Neural cell (in vitro differentiated cells): ENCODE data around the gene TMEM131.

ENCODE experiments used
- EP300 ChIP-seq: fragments of 450-650 bp; conservative IDR thresholded peaks from 2 replicates; pipeline ENCODE4 v1.6.1; 2014; ENCODE audit warnings: antibody characterized with exemption, mild to moderate bottlenecking, moderate library complexity; ENCODE audit not compliant: poor library complexity, severe bottlenecking
- EZH2 ChIP-seq: fragments of 200-600, 300-800 bp; shearing (Covaris generic), sonication (generic); IDR thresholded peaks from 2 replicates; pipeline ENCODE4 v1.6.1; 2014; ENCODE audit warnings: antibody characterized with exemption, low read length, borderline replicate concordance, mild to moderate bottlenecking; ENCODE audit not compliant: insufficient read depth, poor library complexity, severe bottlenecking
- POLR2AphosphoS5 ChIP-seq: IDR thresholded peaks from 2 replicates; pipeline ENCODE4 v1.6.1; 2012
- TF ChIP-seq, protein P1 (sequence below): fragments of 450-650 bp; IDR thresholded peaks from 2 replicates; pipeline ENCODE4 v1.5.1; 2014; ENCODE audit warnings: antibody characterized with exemption, mild to moderate bottlenecking, moderate library complexity; ENCODE audit not compliant: poor library complexity, severe bottlenecking

DNA sequence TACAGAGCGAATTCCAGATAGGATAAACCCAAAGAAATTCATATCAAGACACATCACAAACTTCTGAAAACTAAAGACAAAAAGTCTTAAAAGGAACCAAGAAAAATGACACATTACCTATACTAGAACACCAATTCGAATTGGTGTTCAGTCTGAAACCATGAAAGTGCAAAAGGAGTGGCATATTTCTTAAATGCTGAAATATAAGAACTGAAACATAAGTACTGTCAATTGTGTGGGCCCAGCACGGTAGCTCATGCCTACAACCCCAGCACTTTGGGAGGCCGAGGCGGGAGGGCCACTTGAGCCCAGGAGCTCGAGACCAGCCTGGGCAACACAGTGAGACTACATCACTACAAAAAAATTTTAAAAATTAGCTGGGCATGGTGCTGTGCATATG, 43.4 kb downstream of the TMEM131 start:
- TF ChIP-seq, protein P1, sequence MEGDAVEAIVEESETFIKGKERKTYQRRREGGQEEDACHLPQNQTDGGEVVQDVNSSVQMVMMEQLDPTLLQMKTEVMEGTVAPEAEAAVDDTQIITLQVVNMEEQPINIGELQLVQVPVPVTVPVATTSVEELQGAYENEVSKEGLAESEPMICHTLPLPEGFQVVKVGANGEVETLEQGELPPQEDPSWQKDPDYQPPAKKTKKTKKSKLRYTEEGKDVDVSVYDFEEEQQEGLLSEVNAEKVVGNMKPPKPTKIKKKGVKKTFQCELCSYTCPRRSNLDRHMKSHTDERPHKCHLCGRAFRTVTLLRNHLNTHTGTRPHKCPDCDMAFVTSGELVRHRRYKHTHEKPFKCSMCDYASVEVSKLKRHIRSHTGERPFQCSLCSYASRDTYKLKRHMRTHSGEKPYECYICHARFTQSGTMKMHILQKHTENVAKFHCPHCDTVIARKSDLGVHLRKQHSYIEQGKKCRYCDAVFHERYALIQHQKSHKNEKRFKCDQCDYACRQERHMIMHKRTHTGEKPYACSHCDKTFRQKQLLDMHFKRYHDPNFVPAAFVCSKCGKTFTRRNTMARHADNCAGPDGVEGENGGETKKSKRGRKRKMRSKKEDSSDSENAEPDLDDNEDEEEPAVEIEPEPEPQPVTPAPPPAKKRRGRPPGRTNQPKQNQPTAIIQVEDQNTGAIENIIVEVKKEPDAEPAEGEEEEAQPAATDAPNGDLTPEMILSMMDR, result no peak
- TF ChIP-seq EP300, result no peak
- TF ChIP-seq POLR2AphosphoS5, result no peak
- TF ChIP-seq EZH2, result no peak
